GM12878 (cell line): ENCODE data around the gene NCAPD3. TPM values are rescaled to one million over a fixed set of nuclear protein-coding genes. Genes with fewer than 3 reads are reported as not detected.

Experiments used
- BRCA1 ChIP-seq: IDR thresholded peaks from 2 replicates; pipeline ENCODE4 v1.6.1; 2011; ENCODE audit warnings: low read depth, low read length, improper control_type of control experiment
- CBFB ChIP-seq: IDR thresholded peaks from 2 replicates; pipeline ENCODE4 v1.6.1; 2016; ENCODE audit warnings: antibody characterized with exemption, low read depth
- CEBPB ChIP-seq, 2 experiments: fragments of 150-350 bp in 1 of 2; IDR thresholded peaks; 2 replicates each; pipeline ENCODE4 v1.6.1; 2012 to 2014; ENCODE audit warnings: low read depth in 2 of 2, low read length in 2 of 2, borderline replicate concordance in 1 of 2, inconsistent platforms in 1 of 2
- FOS ChIP-seq: IDR thresholded peaks from 3 replicates; pipeline ENCODE4 v1.6.1; 2011; ENCODE audit warnings: borderline replicate concordance; ENCODE audit not compliant: insufficient read length; ENCODE audit errors: extremely low read depth
- HCFC1 ChIP-seq: fragments of 150-350 bp; IDR thresholded peaks from 2 replicates; pipeline ENCODE4 v1.6.1; 2014; ENCODE audit warnings: low read length
- HDAC2 ChIP-seq: fragments of 200-600 bp; sonication (generic); IDR thresholded peaks from 2 replicates; pipeline ENCODE4 v1.6.1; 2017
- HDAC6 ChIP-seq: fragments of 200-600 bp; sonication (generic); IDR thresholded peaks from one replicate; pipeline ENCODE4 v1.8.0; 2017; ENCODE audit warnings: antibody characterized with exemption; ENCODE audit not compliant: unreplicated experiment
- POLR2AphosphoS5 ChIP-seq: IDR thresholded peaks from 2 replicates; pipeline ENCODE4 v1.6.1; 2011; ENCODE audit warnings: mild to moderate bottlenecking, low read length, inconsistent platforms
- SMARCA5 ChIP-seq: fragments of 450-650 bp; IDR thresholded peaks from 2 replicates; pipeline ENCODE4 v1.6.1; 2017; ENCODE audit warnings: mild to moderate bottlenecking
- STAT1 ChIP-seq: fragments of 450-650 bp; conservative IDR thresholded peaks from 2 replicates; pipeline ENCODE4 v1.6.1; 2014; ENCODE audit warnings: antibody characterized with exemption, mild to moderate bottlenecking
- polyA plus RNA-seq, 11 experiments: library from polyadenylated mRNA; depleted of rRNA in 4 of 11; unstranded in 6 of 11; stranded (reverse) in 5 of 11; fragments of >200 nt; fragmentation: Nextera tagmentation in 4 of 11; fragmentation: Illumina TruSeq in 1 of 11; extraction: Ambion mirVana in 4 of 11; extraction: Trizol in 1 of 11; gene quantifications; 1 replicate in 1 of 11; 2 replicates in 10 of 11; pipeline versions ENCODE4 v1.2.1 to v1.2.3, GENCODE V29; 2011 to 2016; ENCODE audit warnings: inconsistent platforms in 2 of 11, missing spikeins in 2 of 11, low read depth in 1 of 11
- total RNA-seq, 4 experiments: library from RNA; depleted of rRNA in 3 of 4; stranded (reverse); fragments of >200 nt in 3 of 4; fragmentation: Illumina TruSeq in 1 of 4; extraction: Trizol in 1 of 4; gene quantifications; 2 replicates each; pipeline versions ENCODE4 v1.2.1 to v1.2.3, GENCODE V29; 2013 to 2021
- TF ChIP-seq, protein P1 (sequence below): fragments of 450-650 bp; IDR thresholded peaks from 2 replicates; pipeline ENCODE4 v1.6.1; 2017; ENCODE audit warnings: mild to moderate bottlenecking, moderate library complexity
- TF ChIP-seq, protein P2 (sequence below): IDR thresholded peaks from 2 replicates; pipeline ENCODE4 v1.6.1; 2012; ENCODE audit warnings: low read depth, low read length, improper control_type of control experiment
- TF ChIP-seq, protein P3 (sequence below): IDR thresholded peaks from 2 replicates; pipeline ENCODE4 v1.6.1; 2011; ENCODE audit warnings: borderline replicate concordance, low read depth, mild to moderate bottlenecking, moderate library complexity, low read length; ENCODE audit not compliant: insufficient read depth, poor library complexity, severe bottlenecking
- TF ChIP-seq, protein P4 (sequence below): fragments of 450-650 bp; IDR thresholded peaks from 2 replicates; pipeline ENCODE4 v1.6.1; 2018; ENCODE audit warnings: mild to moderate bottlenecking, low read depth, moderate library complexity; ENCODE audit not compliant: partially characterized antibody
- TF ChIP-seq, protein P5 (sequence below): fragments of 450-650 bp; IDR thresholded peaks from 2 replicates; pipeline ENCODE4 v1.6.1; 2017; ENCODE audit warnings: low read depth, mild to moderate bottlenecking, moderate library complexity

NCAPD3 gene
- total and polyA plus RNA-seq, 10 of the 15 experiments (the other 5 are each of a cell fraction or from before 2014, with no cell fraction given), result 14.9 to 58.2 (median 48.2) TPM

DNA sequence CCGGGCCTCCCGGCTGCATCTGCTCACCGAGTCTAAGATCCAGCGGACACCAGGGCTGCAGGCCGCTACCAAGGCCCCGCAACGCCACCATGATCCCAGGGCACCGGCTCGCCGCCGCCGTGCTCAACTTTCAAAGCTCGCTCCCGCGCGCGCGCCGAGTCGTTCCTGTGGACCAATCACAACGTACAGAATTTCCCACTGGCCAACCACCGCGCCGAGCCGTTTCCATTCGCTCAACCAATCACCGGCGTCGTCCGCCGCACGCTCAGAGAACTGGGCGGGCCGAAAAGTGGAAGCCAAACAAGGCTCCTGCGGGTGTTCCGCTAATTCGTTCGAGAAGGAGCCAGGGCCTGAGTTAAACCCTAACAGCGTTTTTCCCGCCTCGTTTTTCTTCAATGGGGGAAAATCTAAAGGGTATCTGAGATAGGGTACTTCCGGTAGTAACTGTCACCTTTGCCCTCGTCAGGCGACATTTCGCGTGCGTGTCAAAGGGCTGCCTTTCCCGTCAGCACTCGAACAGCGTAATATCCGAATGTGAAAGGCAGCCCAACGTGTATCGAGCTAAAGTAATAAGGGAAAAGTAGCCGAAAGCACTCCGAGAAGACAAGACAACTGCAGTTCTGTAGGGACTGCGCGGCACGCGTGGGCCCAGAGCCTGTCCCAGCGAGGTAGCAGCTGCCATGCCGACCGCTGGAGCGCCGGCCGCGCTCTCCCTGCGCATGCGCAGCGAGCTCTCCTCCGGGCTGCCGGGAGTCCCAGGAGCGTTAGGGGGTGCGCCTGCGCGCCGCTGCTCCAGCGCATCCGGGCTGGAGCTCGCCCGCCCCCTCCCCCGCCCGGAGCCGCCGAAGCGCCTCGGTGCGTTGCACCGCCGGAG is at the start of gene NCAPD3, which contains the start of gene VPS26B (continued):
- TF ChIP-seq, protein P1, sequence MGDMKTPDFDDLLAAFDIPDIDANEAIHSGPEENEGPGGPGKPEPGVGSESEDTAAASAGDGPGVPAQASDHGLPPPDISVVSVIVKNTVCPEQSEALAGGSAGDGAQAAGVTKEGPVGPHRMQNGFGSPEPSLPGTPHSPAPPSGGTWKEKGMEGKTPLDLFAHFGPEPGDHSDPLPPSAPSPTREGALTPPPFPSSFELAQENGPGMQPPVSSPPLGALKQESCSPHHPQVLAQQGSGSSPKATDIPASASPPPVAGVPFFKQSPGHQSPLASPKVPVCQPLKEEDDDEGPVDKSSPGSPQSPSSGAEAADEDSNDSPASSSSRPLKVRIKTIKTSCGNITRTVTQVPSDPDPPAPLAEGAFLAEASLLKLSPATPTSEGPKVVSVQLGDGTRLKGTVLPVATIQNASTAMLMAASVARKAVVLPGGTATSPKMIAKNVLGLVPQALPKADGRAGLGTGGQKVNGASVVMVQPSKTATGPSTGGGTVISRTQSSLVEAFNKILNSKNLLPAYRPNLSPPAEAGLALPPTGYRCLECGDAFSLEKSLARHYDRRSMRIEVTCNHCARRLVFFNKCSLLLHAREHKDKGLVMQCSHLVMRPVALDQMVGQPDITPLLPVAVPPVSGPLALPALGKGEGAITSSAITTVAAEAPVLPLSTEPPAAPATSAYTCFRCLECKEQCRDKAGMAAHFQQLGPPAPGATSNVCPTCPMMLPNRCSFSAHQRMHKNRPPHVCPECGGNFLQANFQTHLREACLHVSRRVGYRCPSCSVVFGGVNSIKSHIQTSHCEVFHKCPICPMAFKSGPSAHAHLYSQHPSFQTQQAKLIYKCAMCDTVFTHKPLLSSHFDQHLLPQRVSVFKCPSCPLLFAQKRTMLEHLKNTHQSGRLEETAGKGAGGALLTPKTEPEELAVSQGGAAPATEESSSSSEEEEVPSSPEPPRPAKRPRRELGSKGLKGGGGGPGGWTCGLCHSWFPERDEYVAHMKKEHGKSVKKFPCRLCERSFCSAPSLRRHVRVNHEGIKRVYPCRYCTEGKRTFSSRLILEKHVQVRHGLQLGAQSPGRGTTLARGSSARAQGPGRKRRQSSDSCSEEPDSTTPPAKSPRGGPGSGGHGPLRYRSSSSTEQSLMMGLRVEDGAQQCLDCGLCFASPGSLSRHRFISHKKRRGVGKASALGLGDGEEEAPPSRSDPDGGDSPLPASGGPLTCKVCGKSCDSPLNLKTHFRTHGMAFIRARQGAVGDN, result peak; percentile 86
- TF ChIP-seq POLR2AphosphoS5 (peak; percentile 85), HDAC2 (no peak), CEBPB (IDR thresholded peaks at IDR 0.05; ENCODE audit: borderline replicate concordance in 1 of 2, low read depth in 2 of 2, low read length in 2 of 2) (no peak), CBFB (no peak; the same call in 1 of the 2 replicates), FOS (peak; percentile 77), HDAC6 (no peak), HCFC1 (no peak; the same call in none of the 2 replicates), STAT1 (peak; percentile 28; the same call in 1 of the 2 replicates), SMARCA5 (no peak), BRCA1 (no peak)
- TF ChIP-seq, protein P2, sequence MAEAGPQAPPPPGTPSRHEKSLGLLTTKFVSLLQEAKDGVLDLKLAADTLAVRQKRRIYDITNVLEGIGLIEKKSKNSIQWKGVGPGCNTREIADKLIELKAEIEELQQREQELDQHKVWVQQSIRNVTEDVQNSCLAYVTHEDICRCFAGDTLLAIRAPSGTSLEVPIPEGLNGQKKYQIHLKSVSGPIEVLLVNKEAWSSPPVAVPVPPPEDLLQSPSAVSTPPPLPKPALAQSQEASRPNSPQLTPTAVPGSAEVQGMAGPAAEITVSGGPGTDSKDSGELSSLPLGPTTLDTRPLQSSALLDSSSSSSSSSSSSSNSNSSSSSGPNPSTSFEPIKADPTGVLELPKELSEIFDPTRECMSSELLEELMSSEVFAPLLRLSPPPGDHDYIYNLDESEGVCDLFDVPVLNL, result peak; percentile 97
- TF ChIP-seq, protein P3, sequence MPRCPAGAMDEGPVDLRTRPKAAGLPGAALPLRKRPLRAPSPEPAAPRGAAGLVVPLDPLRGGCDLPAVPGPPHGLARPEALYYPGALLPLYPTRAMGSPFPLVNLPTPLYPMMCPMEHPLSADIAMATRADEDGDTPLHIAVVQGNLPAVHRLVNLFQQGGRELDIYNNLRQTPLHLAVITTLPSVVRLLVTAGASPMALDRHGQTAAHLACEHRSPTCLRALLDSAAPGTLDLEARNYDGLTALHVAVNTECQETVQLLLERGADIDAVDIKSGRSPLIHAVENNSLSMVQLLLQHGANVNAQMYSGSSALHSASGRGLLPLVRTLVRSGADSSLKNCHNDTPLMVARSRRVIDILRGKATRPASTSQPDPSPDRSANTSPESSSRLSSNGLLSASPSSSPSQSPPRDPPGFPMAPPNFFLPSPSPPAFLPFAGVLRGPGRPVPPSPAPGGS, result no peak
- TF ChIP-seq, protein P4, sequence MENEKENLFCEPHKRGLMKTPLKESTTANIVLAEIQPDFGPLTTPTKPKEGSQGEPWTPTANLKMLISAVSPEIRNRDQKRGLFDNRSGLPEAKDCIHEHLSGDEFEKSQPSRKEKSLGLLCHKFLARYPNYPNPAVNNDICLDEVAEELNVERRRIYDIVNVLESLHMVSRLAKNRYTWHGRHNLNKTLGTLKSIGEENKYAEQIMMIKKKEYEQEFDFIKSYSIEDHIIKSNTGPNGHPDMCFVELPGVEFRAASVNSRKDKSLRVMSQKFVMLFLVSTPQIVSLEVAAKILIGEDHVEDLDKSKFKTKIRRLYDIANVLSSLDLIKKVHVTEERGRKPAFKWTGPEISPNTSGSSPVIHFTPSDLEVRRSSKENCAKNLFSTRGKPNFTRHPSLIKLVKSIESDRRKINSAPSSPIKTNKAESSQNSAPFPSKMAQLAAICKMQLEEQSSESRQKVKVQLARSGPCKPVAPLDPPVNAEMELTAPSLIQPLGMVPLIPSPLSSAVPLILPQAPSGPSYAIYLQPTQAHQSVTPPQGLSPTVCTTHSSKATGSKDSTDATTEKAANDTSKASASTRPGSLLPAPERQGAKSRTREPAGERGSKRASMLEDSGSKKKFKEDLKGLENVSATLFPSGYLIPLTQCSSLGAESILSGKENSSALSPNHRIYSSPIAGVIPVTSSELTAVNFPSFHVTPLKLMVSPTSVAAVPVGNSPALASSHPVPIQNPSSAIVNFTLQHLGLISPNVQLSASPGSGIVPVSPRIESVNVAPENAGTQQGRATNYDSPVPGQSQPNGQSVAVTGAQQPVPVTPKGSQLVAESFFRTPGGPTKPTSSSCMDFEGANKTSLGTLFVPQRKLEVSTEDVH, result no peak
- TF ChIP-seq, protein P5, sequence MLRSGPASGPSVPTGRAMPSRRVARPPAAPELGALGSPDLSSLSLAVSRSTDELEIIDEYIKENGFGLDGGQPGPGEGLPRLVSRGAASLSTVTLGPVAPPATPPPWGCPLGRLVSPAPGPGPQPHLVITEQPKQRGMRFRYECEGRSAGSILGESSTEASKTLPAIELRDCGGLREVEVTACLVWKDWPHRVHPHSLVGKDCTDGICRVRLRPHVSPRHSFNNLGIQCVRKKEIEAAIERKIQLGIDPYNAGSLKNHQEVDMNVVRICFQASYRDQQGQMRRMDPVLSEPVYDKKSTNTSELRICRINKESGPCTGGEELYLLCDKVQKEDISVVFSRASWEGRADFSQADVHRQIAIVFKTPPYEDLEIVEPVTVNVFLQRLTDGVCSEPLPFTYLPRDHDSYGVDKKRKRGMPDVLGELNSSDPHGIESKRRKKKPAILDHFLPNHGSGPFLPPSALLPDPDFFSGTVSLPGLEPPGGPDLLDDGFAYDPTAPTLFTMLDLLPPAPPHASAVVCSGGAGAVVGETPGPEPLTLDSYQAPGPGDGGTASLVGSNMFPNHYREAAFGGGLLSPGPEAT, result peak; percentile 75
